Measurements from ENCODE around the gene CACNG3. TPM values are rescaled to one million over a fixed set of nuclear protein-coding genes. Genes with fewer than 3 reads are reported as not detected.
"Not testable (repeated sequence)": the region's sequence is repeated elsewhere in the genome, so short reads cannot be mapped to it uniquely, and the experiment has no call there.

The CACNG3 gene
- total RNA-seq, 4 donors from 2014 or later, result not detected

GRCh38 chr16:24234737-24235136, 21.4 kb upstream of the CACNG3 start:
- TF ChIP-seq POLR2A (IDR thresholded peaks at IDR 0.05) (no peak), CTCF (IDR thresholded peaks at IDR 0.05) (no peak)
- no peaks in the 10 kb centered on the region for H3K9me3 ChIP-seq
- DNase-seq, result no peak
- WGBS, 2 donors, result 79 to 89% methylated on average over 5 of the region's 5 CpGs
- no peaks in the 10 kb centered on the region for H3K36me3 ChIP-seq
- intact Hi-C loops (cut with DNase I), result no loop called here
- no peak overlapping the region for H3K27ac ChIP-seq
- H3K27me3 ChIP-seq, result no peaks in the 10 kb centered on the region
- no peaks in the 10 kb centered on the region for H3K4me1 ChIP-seq
- H3K4me3 ChIP-seq (replicated peaks in 1 of 3), result no peak overlapping the region

GRCh38 chr16:24235806-24236205, 20.3 kb upstream of the CACNG3 start:
- WGBS, 2 donors, result 43 to 49% methylated on average over 2 of the region's 2 CpGs
- Histone ChIP-seq H3K36me3 (no peaks in the 10 kb centered on the region), H3K27ac (no peak overlapping the region), H3K9me3 (no peaks in the 10 kb centered on the region), H3K4me3 (replicated peaks in 1 of 3) (no peak overlapping the region), H3K4me1 (no peaks in the 10 kb centered on the region), H3K27me3 (no peaks in the 10 kb centered on the region)
- intact Hi-C loops (cut with DNase I), result no loop called here
- DNase-seq, result no peak
- no peak for TF ChIP-seq CTCF (IDR thresholded peaks at IDR 0.05)
- TF ChIP-seq POLR2A (IDR thresholded peaks at IDR 0.05), result no peak

- DNase-seq; H3K9me3 ChIP-seq; H3K27ac ChIP-seq; H3K27me3 ChIP-seq; H3K4me1 ChIP-seq; H3K36me3 ChIP-seq; intact Hi-C loops (cut with DNase I); H3K4me3 ChIP-seq (replicated peaks in 1 of 3): not testable (repeated sequence)
- whole genome bisulfite sequencing, 2 donors, result 57 to 72% methylated on average over 2 of the region's 2 CpGs
Measured at GRCh38 chr16:24238846-24239245, 17.3 kb upstream of the CACNG3 start.

GRCh38 chr16:24246911-24247607, 9.1 kb upstream of the CACNG3 start:
- H3K4me3 ChIP-seq (replicated peaks in 1 of 3), result no peak overlapping the region
- no peaks in the 10 kb centered on the region for H3K27me3 ChIP-seq
- H3K27ac ChIP-seq, result no peak overlapping the region
- DNase-seq, result no peak
- no peaks in the 10 kb centered on the region for H3K9me3 ChIP-seq
- intact Hi-C loops (cut with DNase I), result no loop called here
- H3K36me3 ChIP-seq, result no peaks in the 10 kb centered on the region
- TF ChIP-seq CTCF (IDR thresholded peaks at IDR 0.05), result no peak
- 78 to 81% methylated on average over 4 of the region's 4 CpGs for WGBS, 2 donors
- no peaks in the 10 kb centered on the region for H3K4me1 ChIP-seq

- H3K4me3 ChIP-seq (replicated peaks in 1 of 3), result no peak overlapping the region
- no peaks in the 10 kb centered on the region for H3K4me1 ChIP-seq
- WGBS, 2 donors, result 16 to 17% methylated on average over 7 of the region's 7 CpGs
- H3K9me3 ChIP-seq, result no peaks in the 10 kb centered on the region
- no peak for TF ChIP-seq POLR2A (IDR thresholded peaks at IDR 0.05)
- TF ChIP-seq CTCF (IDR thresholded peaks at IDR 0.05), result peak in 5 of 6 experiments; percentile 12 to 50 (median 18)
- no peak overlapping the region for H3K27ac ChIP-seq
- no peaks in the 10 kb centered on the region for H3K27me3 ChIP-seq
- H3K36me3 ChIP-seq, result no peaks in the 10 kb centered on the region
- intact Hi-C loops (cut with DNase I), result no loop called here
- DNase-seq, result peak in 1 of 2 donors; percentile 3
Measured at GRCh38 chr16:24253192-24253591, 2.9 kb upstream of the CACNG3 start.
